Epithelial cell of proximal tubule (primary cell): ENCODE results near the gene GPSM1. TPM values are rescaled to one million over a fixed set of nuclear protein-coding genes. Genes with fewer than 3 reads are reported as not detected.

ENCODE experiments used
- DNase-seq: peaks from one replicate; pipeline ENCODE4 v3.0.0-alpha.2; 2011; ENCODE audit warnings: low read depth
- H3K4me3 ChIP-seq: 2 replicates; pipeline ENCODE4 v1.5.1; 2011; ENCODE audit warnings: low read depth, mild to moderate bottlenecking, low read length
- CTCF ChIP-seq: conservative IDR thresholded peaks from 2 replicates; pipeline ENCODE4 v1.5.1; 2012; ENCODE audit warnings: low read depth, mild to moderate bottlenecking, low read length
- total RNA-seq: library from RNA; depleted of rRNA; stranded (reverse); fragments of >200 nt; gene quantifications from 2 replicates; pipeline ENCODE4 v1.2.3, GENCODE V29; 2015

Gene GPSM1
- total RNA-seq, 1 donor from 2014 or later: 28.2 TPM

GRCh38 chr9:136281421-136282271 lies 45.7 kb upstream of the GPSM1 start:
- H3K4me3 ChIP-seq: no peak overlapping the region
- no peak for TF ChIP-seq CTCF
- no peak for DNase-seq

GRCh38 chr9:136282272-136282861 lies 45.0 kb upstream of the GPSM1 start:
- no peak overlapping the region for H3K4me3 ChIP-seq
- no peak for DNase-seq
- TF ChIP-seq CTCF: no peak

- no peak for DNase-seq
Observed at GRCh38 chr9:136283291-136284235, 43.8 kb upstream of the GPSM1 start.

GRCh38 chr9:136284311-136284710 lies 43.0 kb upstream of the GPSM1 start:
- no peak for TF ChIP-seq CTCF
- no peak overlapping the region for H3K4me3 ChIP-seq
- DNase-seq: no peak

More at GRCh38 chr9:136283291-136284235, 43.8 kb upstream of the GPSM1 start:
- H3K4me3 ChIP-seq: peak overlapping the region; percentile 48
- TF ChIP-seq CTCF: peak; percentile 72

- no peak for DNase-seq
- no peak for TF ChIP-seq CTCF
- no peak overlapping the region for H3K4me3 ChIP-seq
Observed at GRCh38 chr9:136284951-136285350, 42.4 kb upstream of the GPSM1 start.

- DNase-seq: no peak
- TF ChIP-seq CTCF: no peak
- H3K4me3 ChIP-seq: no peak overlapping the region
Observed at GRCh38 chr9:136285501-136286358, 41.6 kb upstream of the GPSM1 start.
